Measurements from ENCODE around the gene RNPEPL1. TPM values are rescaled to one million over a fixed set of nuclear protein-coding genes. Genes with fewer than 3 reads are reported as not detected.

Gene RNPEPL1, protein sequence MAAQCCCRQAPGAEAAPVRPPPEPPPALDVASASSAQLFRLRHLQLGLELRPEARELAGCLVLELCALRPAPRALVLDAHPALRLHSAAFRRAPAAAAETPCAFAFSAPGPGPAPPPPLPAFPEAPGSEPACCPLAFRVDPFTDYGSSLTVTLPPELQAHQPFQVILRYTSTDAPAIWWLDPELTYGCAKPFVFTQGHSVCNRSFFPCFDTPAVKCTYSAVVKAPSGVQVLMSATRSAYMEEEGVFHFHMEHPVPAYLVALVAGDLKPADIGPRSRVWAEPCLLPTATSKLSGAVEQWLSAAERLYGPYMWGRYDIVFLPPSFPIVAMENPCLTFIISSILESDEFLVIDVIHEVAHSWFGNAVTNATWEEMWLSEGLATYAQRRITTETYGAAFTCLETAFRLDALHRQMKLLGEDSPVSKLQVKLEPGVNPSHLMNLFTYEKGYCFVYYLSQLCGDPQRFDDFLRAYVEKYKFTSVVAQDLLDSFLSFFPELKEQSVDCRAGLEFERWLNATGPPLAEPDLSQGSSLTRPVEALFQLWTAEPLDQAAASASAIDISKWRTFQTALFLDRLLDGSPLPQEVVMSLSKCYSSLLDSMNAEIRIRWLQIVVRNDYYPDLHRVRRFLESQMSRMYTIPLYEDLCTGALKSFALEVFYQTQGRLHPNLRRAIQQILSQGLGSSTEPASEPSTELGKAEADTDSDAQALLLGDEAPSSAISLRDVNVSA
- 14.1 and 17.2 TPM in 2 replicates for total RNA-seq

GRCh38 chr2:240567872-240568677, at the start of gene RNPEPL1:
Gene RNPEPL1, plus strand, starts transcription at chr2:240568484. Its CDS starts 103 bp downstream, at chr2:240568587.

GRCh38 chr2:240557808-240558207, 10.5 kb upstream of the RNPEPL1 start, which contains the start of gene ANKMY1:
Gene ANKMY1, minus strand, starts transcription at chr2:240557988. Its CDS starts 653 bp downstream, at chr2:240557335.

GRCh38 chr2:240560084-240560479, 8.2 kb upstream of the RNPEPL1 start, which contains the start of gene DUSP28:
Gene DUSP28, plus strand, starts transcription at chr2:240560357. Its CDS starts 328 bp downstream, at chr2:240560685.

GRCh38 chr2:240586198-240586918, 18.1 kb downstream of the RNPEPL1 start, which contains the start of gene CAPN10:
Gene CAPN10, plus strand, starts transcription at chr2:240586734. Its CDS starts 178 bp downstream, at chr2:240586912.

GRCh38 chr2:240624950-240625621, 56.8 kb downstream of the RNPEPL1 start, which contains the start of gene GPR35:
Gene GPR35, plus strand, starts transcription at chr2:240625480. Its CDS starts 4,473 bp downstream, at chr2:240629953.

Other genes with a start within 250 kb of the RNPEPL1 start
- 72.6 and 85.3 TPM in 2 replicates for gene GPC1, start 132.8 kb upstream of the RNPEPL1 start, total RNA-seq
- gene ANKMY1, start 10.5 kb upstream of the RNPEPL1 start, total RNA-seq, result 8.9 and 15.3 TPM in 2 replicates
- gene DUSP28, start 8.1 kb upstream of the RNPEPL1 start, total RNA-seq, result 4.7 and 5.3 TPM in 2 replicates
- 16.9 and 17.5 TPM in 2 replicates for gene CAPN10, start 18.2 kb downstream of the RNPEPL1 start, total RNA-seq
- gene GPR35, start 57.0 kb downstream of the RNPEPL1 start, total RNA-seq, result 0.22 and 0.39 TPM in 2 replicates
- gene AQP12B, start 114.4 kb downstream of the RNPEPL1 start, total RNA-seq, result not detected in 2 replicates
- gene AQP12A, start 123.4 kb downstream of the RNPEPL1 start, total RNA-seq, result not detected in 2 replicates

Data from placental epithelial cell (primary cell).